ENCODE results near the gene CDH12.

- TF ChIP-seq TAF1 (IDR thresholded peaks at IDR 0.05; ENCODE audit: borderline replicate concordance, low read depth, low read length), result no peak
- TF ChIP-seq POLR2AphosphoS5 (IDR thresholded peaks at IDR 0.05; ENCODE audit: low read depth, low read length), result no peak
- TF ChIP-seq POLR2A (IDR thresholded peaks at IDR 0.05; ENCODE audit: low read depth, low read length), result no peak
These were observed 76.9 kb downstream of the CDH12 start for GRCh38 chr5:22776285-22776684.

All from GM12892 (cell line).